Activated naive CD4-positive, alpha-beta T cell treated with anti-CD3 and anti-CD28 coated beads, Interleukin-2, amount 50 U/mL, for 72 hours (primary cell): Measurements from ENCODE around the gene FAM229B. TPM values are rescaled to one million over a fixed set of nuclear protein-coding genes. Genes with fewer than 3 reads are reported as not detected.
"Not testable (repeated sequence)": the region's sequence is repeated elsewhere in the genome, so short reads cannot be mapped to it uniquely, and the experiment has no call there.

Source experiments
- ATAC-seq, 2 donors: fragments of 150-1000 bp; cut with Tn5 transposase; 2 replicates each; pipeline ENCODE4 v1.10.0; 2021; ENCODE audit warnings: mild to moderate bottlenecking in 2 of 2, moderate library complexity in 2 of 2
- DNase-seq, 2 donors: peaks; one replicate each; pipeline ENCODE4 v3.0.0; 2021 to 2022; ENCODE audit warnings: low spot score in 2 of 2
- H3K27ac Mint-ChIP-seq, 2 donors: one replicate each; pipeline ENCODE4 v1.8.0; 2022; ENCODE audit warnings: mild to moderate bottlenecking in 2 of 2, mixed read lengths in 2 of 2
- H3K36me3 Mint-ChIP-seq, 2 donors: one replicate each; pipeline ENCODE4 v1.8.0; 2022; ENCODE audit warnings: mixed read lengths in 2 of 2
- H3K9me3 Mint-ChIP-seq, 2 donors: one replicate each; pipeline ENCODE4 v1.8.0; 2022; ENCODE audit warnings: mixed read lengths in 2 of 2
- total RNA-seq, 2 donors: library from RNA; stranded (reverse); gene quantifications; one replicate each; pipeline ENCODE4 v1.2.3, GENCODE V29; 2022

Gene FAM229B
- total RNA-seq, 2 donors from 2014 or later, result 1.3 to 6.3 TPM

DNA sequence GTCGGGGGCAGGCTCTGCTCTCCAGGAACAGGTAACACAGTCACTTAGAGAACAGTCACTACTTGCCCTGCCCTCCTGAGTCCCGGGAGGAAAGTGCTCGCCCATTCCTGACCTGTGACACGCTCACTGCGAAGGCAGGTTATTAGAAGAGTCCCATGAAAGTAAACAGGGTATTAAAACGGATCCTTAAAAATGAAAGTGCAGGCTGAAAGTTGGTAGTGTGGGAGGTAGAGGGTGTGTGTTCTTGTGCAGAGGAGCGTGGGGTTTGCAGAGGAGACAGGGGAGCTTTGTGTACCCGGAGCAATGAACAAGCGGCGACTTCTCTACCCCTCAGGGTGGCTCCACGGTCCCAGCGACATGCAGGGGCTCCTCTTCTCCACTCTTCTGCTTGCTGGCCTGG lies 33.4 kb upstream of the FAM229B start, which contains the start of gene CCN6:
Gene CCN6 (plus strand): TSS at position 104 of the 400 bp plus-strand sequence. CDS start 254 bp downstream, at position 358.
- no peaks in the 10 kb centered on the region for H3K9me3 Mint-ChIP-seq
- DNase-seq (no peak), ATAC-seq (no peak)
- H3K27ac Mint-ChIP-seq, result no peak within 1 kb of the TSS
- H3K36me3 Mint-ChIP-seq, result no peaks in the 10 kb centered on the region

DNA sequence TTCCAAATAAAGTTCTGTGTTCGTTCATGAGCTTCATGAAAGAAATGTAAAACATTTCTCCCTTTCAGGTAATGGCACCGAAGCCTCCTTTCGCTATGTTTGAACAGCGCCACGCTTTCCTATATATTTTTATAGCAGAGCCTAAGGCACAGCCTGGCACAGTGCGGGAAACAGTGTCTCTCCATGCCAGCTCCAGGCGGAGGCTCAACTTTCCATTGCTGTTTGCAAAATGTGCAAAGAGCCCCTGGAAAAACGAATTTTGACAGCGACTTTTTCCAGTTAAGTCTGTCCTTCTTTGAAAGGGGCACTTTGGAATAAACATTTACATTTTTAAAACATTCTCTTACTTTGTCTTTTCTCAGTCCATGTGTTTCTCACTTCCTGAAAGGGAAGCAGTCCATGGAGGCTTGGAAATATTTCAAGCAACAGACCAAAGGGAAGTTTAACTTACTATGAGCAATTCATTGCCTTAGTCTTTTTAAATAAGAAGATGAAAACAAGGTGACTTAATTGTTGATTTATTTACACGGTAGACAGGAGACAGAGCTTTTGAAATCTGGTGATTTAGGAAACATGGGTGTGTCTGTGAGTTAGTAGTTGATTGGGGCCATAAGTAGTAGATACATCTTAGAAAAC lies 32.7 kb upstream of the FAM229B start:
- ATAC-seq (no peak), DNase-seq (no peak)
- Mint-ChIP-seq H3K36me3 (no peaks in the 10 kb centered on the region), H3K9me3 (no peaks in the 10 kb centered on the region), H3K27ac (no peak overlapping the region)

DNA sequence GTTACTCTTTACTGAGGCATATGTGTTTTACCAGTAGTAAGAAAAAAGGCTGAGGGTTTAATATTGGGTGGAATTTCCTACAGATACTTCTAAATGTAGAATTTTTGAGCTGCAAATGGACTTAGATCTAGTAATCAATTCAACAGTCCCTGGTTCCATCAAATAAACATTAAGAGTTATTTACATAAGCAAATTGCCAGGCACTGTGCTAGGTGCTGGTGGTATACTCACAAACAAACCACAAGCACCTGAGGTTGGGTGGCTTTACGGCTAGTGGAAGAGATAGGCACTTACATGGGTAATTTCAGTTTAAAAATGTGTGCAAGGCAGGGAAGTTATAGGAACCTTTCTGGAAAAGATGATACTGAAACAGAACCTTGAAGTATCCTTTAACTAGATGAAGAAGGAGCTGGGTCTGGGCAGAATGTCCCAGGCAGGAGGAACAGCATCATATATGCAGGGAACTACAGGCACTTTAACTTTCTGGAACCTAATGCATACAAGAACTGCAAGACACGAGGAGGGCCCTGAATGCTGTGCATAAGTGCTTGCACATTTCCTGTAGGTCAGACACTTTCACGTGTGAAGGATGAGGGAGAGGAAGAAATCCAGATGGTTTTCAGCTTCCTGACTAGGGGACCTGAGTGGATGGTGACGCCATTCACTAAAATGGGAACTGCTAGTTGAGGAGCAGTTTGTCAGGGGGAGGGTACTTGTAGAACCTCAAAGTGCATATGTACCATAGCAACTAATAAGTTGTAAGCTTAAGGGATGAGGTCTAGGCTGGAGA lies 29.0 kb upstream of the FAM229B start:
- no peak overlapping the region for H3K27ac Mint-ChIP-seq
- DNase-seq (no peak), ATAC-seq (no peak)
- no peaks in the 10 kb centered on the region for H3K36me3 Mint-ChIP-seq
- no peaks in the 10 kb centered on the region for H3K9me3 Mint-ChIP-seq

DNA sequence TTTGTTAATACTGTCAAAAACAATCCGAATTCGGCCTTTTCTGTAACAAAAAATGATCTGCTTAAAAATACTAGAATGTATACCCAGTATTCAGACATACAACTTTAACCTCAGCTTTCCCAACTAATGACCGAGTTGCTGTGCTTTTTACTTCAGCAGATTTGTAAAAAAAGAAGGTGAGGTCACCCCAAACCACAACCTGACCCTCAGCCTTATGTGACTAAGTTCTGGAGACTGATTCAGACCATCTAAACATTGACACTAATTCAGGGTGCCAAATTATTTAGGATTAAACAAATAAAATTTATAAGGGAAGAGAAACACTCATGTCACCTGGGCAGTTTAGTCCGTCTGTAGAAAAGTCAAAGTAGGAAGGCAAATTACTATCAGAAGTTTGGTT lies 25.8 kb upstream of the FAM229B start:
- no peaks in the 10 kb centered on the region for H3K36me3 Mint-ChIP-seq
- H3K27ac Mint-ChIP-seq, result no peak overlapping the region
- H3K9me3 Mint-ChIP-seq, result no peaks in the 10 kb centered on the region
- ATAC-seq (no peak), DNase-seq (no peak)

- DNase-seq (no peak), ATAC-seq (no peak)
- H3K9me3 Mint-ChIP-seq, result no peaks in the 10 kb centered on the region
Measured at GRCh38 chr6:112062966-112063365, 24.4 kb upstream of the FAM229B start.

DNA sequence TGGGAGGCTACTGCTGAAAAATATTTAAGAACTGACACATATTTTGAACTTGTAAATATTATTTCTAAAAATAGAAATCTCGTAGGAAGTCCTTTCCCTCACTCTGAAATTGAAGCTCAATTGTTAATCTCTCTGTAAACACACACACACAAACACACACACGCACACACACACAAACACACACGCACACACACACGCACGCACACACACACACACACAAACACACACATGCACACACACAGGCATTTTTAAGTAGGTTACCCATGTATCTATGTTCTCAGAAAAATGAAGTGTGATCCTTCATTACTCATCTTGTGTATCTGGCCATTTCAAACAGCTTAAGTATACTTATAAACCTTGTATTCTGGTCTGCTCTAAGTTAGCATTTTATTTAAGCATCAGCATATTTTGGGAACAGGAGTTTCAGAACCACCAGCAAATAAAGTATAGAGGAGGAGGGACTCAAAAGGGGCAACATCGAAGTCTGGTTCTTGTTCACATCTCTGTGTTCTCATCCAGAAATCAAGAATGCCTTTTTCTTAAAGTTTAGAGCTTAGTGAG lies 21.9 kb upstream of the FAM229B start:
- H3K27ac Mint-ChIP-seq, result peak overlapping the region in 1 of 2 donors; percentile 16

More at GRCh38 chr6:112062966-112063365, 24.4 kb upstream of the FAM229B start:
- H3K36me3 Mint-ChIP-seq, result no peaks in the 10 kb centered on the region
- H3K27ac Mint-ChIP-seq, result no peak overlapping the region

GRCh38 chr6:112066606-112067005 lies 20.8 kb upstream of the FAM229B start:
- no peak overlapping the region for H3K27ac Mint-ChIP-seq
- no peak for DNase-seq
- ATAC-seq, result no peak
- no peaks in the 10 kb centered on the region for H3K36me3 Mint-ChIP-seq
- H3K9me3 Mint-ChIP-seq, result no peaks in the 10 kb centered on the region

More for the DNA sequence above, 21.9 kb upstream of the FAM229B start:
- ATAC-seq, result no peak
- H3K36me3 Mint-ChIP-seq, result no peaks in the 10 kb centered on the region
- DNase-seq, result no peak
- no peaks in the 10 kb centered on the region for H3K9me3 Mint-ChIP-seq

GRCh38 chr6:112081569-112081968 lies 5.8 kb upstream of the FAM229B start:
- Mint-ChIP-seq H3K9me3 (no peaks in the 10 kb centered on the region), H3K36me3 (no peaks in the 10 kb centered on the region), H3K27ac (no peak overlapping the region)
- DNase-seq (no peak), ATAC-seq (no peak)

DNA sequence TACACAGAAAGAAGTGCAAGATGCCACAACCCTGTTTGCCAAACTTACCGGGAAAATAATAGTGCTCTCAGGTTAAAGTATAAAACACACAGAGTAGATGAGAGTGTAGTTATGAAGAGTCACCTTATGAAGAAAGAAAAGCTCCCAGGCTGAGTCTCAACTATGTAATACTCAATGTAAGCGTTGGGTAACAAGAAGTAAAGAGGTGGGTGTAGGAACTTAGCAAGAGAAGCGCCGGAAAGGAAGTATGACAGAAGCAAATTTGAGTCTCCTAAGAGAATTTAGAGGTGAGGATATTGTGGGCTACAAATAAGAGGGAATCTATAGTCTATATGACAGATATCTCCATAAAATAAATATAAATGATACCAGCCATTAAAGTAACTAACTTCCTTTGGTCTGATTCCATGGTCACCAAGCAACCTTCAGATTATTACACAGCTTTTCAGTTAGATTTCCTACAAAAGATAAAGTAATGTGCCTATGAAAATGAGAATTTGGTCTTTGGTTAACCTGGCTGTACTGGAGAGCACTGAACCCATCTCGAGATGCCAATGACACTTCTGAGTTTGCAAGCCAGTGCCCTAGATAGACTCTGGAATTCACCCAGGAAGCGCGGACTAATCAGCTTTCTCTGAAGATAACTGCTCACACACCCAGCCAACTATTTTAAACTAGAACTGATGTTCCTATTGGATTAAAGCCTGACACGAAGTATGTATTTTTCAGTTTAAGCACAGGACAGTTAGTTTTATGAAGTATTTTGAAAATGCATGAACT lies 1.9 kb upstream of the FAM229B start:
- Mint-ChIP-seq H3K27ac (no peak overlapping the region), H3K36me3 (no peaks in the 10 kb centered on the region), H3K9me3 (no peaks in the 10 kb centered on the region)
- DNase-seq (no peak), ATAC-seq (no peak)

DNA sequence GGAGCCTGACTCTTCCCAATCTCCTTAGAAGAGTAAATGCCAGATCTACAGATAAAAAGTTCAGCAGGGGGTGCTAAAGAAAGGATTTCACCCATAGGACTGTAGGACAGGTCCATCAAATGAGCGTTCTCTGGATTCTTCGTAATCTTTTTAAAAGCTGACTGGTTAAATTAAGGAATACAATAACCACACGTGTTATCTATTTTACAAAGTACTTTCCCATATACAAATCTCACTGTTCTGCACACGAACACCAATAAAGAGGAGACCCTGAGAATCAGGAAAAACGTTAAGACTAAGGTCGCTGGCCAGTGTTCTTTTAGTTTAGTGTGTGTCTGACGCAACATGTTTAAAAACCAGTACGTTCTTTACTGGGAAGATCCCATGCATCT lies 651 bp upstream of the FAM229B start:
- H3K9me3 Mint-ChIP-seq, result no peaks in the 10 kb centered on the region
- H3K36me3 Mint-ChIP-seq, result no peaks in the 10 kb centered on the region
- ATAC-seq, result peak; percentile 44 to 53
- DNase-seq, result peak in 1 of 2 donors; percentile 3
- no peak overlapping the region for H3K27ac Mint-ChIP-seq

GRCh38 chr6:112087916-112088315 lies 525 bp downstream of the FAM229B start:
- H3K9me3 Mint-ChIP-seq, result no peaks in the 10 kb centered on the region
- H3K36me3 Mint-ChIP-seq, result no peaks in the 10 kb centered on the region
- no peak overlapping the region for H3K27ac Mint-ChIP-seq
- DNase-seq, result no peak
- ATAC-seq, result no peak

- Mint-ChIP-seq H3K27ac (no peak overlapping the region), H3K36me3 (no peaks in the 10 kb centered on the region), H3K9me3 (no peaks in the 10 kb centered on the region)
- no peak for DNase-seq
- no peak for ATAC-seq
Measured at GRCh38 chr6:112096901-112097300, 9.5 kb downstream of the FAM229B start.

GRCh38 chr6:112100561-112100960 lies 13.2 kb downstream of the FAM229B start:
- Mint-ChIP-seq H3K27ac (no peak overlapping the region), H3K36me3 (peaks cover 0 to 11% of the 10 kb centered on the region in 2 donors), H3K9me3 (peaks cover 5 to 10% of the 10 kb centered on the region in 2 donors)
- DNase-seq, result no peak
- ATAC-seq, result no peak

DNA sequence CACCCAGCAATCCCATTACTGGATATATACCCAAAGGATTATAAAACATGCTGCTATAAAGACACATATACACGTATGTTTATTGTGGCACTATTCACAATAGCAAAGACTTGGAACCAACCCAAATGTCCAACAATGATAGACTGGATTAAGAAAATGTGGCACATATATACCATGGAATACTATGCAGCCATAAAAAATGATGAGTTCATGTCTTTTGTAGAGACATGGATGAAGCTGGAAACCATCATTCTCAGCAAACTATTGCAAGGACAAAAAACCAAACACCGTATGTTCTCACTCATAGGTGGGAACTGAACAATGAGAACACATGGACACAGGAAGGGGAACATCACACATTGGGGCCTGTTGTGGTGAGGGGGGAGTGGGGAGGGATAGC lies 18.6 kb downstream of the FAM229B start:
- H3K36me3 Mint-ChIP-seq, result peaks cover 0 to 11% of the 10 kb centered on the region in 2 donors
- ATAC-seq, H3K9me3 Mint-ChIP-seq, DNase-seq, H3K27ac Mint-ChIP-seq: not testable (repeated sequence)

- Mint-ChIP-seq H3K36me3 (peaks cover 0 to 11% of the 10 kb centered on the region in 2 donors), H3K9me3 (peaks cover 5 to 10% of the 10 kb centered on the region in 2 donors), H3K27ac (no peak overlapping the region)
- ATAC-seq (no peak), DNase-seq (no peak)
Measured at GRCh38 chr6:112106562-112106961, 19.2 kb downstream of the FAM229B start.

DNA sequence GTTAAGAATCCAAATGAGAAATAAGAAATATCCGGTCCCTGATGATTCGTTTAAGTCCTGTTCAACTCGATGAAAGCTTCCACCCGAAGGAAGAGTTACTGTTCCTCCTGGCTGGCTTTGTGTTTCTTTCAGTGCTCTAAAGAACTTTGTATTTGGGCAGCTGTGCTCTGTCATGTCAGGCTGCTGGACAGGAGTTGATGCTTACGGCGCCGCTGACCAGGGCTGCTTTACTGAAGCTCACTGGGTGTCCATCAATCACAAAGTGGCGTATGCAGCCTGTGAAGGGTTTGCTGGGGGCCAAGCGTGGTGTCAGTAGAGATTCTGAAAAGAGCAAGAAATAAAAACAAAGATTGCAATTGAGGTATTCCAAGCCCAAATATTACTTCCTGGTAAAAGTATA lies 21.9 kb downstream of the FAM229B start:
- DNase-seq (no peak), ATAC-seq (no peak)
- peaks cover 5 to 10% of the 10 kb centered on the region in 2 donors for H3K9me3 Mint-ChIP-seq
- H3K27ac Mint-ChIP-seq, result no peak overlapping the region
- H3K36me3 Mint-ChIP-seq, result peaks cover 0 to 6% of the 10 kb centered on the region in 2 donors

- Mint-ChIP-seq H3K27ac (no peak overlapping the region), H3K9me3 (no peaks in the 10 kb centered on the region), H3K36me3 (no peaks in the 10 kb centered on the region)
- ATAC-seq (no peak), DNase-seq (no peak)
Measured at GRCh38 chr6:112113431-112113830, 26.0 kb downstream of the FAM229B start.
